ENCODE measurements around the gene SPINK6.

The SPINK6 gene

DNA sequence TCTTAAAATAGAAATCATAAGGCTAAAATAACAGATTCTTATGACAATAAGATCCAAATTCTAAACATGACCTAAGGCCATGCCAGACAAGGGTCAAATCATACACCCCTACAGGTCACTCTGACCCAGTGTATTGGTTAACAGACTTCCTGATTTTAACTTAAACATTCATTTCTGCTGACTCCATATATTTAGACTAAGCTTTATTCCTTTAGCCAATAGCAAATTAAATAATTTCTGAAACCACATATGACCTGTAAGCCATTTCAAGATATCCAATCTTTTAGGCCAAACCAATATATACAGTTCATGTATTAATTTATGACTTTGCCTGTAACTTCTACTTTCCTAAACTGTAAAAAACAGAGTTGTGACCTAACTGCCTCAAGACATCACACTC, 58.4 kb downstream of the SPINK6 start:
- H3K27ac ChIP-seq (ENCODE audit: insufficient read depth, low read depth, low read length, poor library complexity, severe bottlenecking) = no peak overlapping the region
- H3K27me3 ChIP-seq (ENCODE audit: control insufficient read depth, insufficient read depth, low read length, poor library complexity, severe bottlenecking) = no peaks in the 10 kb centered on the region
- H3K4me3 ChIP-seq (ENCODE audit: insufficient read depth, low read depth, low read length) = no peak overlapping the region
- no peaks in the 10 kb centered on the region for H3K9me3 ChIP-seq (ENCODE audit: control insufficient read depth, low read length)
- no peaks in the 10 kb centered on the region for H3K36me3 ChIP-seq (ENCODE audit: control insufficient read depth, insufficient read depth, low read length)
- H3K4me1 ChIP-seq (ENCODE audit: control insufficient read depth, insufficient read depth, low read length) = no peaks in the 10 kb centered on the region
